K562 (cell line): ENCODE data around the gene ZSCAN25. TPM values are rescaled to one million over a fixed set of nuclear protein-coding genes. Genes with fewer than 3 reads are reported as not detected.

Experiments
- ATAC-seq: fragments of 200-7000 bp; cut with Tn5 transposase; 3 replicates; pipeline ENCODE4 v1.9.1; 2020; ENCODE audit warnings: moderate library complexity
- BruUV-seq: library from RNA; stranded (reverse); fragments of 400-500 nt; replicated peaks from 2 replicates; lab custom pipeline; 2021; lab: Mats Ljungman, UMichigan
- CTCF ChIA-PET: fragments of 300-600 bp; formaldehyde crosslinking; extraction: SDS; loops from one replicate; lab custom pipeline; 2021; ENCODE audit warnings: low intra/inter-chr PET ratio; lab: Yijun Ruan, JAX
- POLR2A ChIA-PET: fragments of 300-600, 350-650 bp; sonication (Branson Sonifier 250); formaldehyde crosslinking; extraction: SDS; loops from one replicate; lab custom pipeline; 2021; ENCODE audit warnings: antibody characterized with exemption, inconsistent platforms; lab: Yijun Ruan, JAX
- DNase-seq, 4 experiments: peaks; one replicate each; pipeline versions ENCODE4 v3.0.0 to v3.0.0-alpha.2; 2011 to 2018; ENCODE audit warnings: low spot score in 3 of 4, mixed read lengths in 3 of 4; ENCODE audit errors: extremely low read depth in 1 of 4
- FAIRE-seq: peaks from 2 replicates; lab custom pipeline; 2011; peaks lifted over from hg19 to GRCh38; lab: Jason Lieb, UNC
- H2AFZ ChIP-seq: 2 replicates; pipeline ENCODE4 v1.6.0; 2011; ENCODE audit warnings: low read depth, low read length, control low read depth, inconsistent platforms
- H3K27ac ChIP-seq: fragments of 200-600 bp; 3 replicates; pipeline ENCODE4 v1.8.0; 2011; ENCODE audit warnings: low read depth, mild to moderate bottlenecking, control low read depth, inconsistent platforms, low read length, moderate library complexity, mixed read lengths; ENCODE audit errors: extremely low read depth
- H3K27me3 ChIP-seq, 2 experiments: fragments of 300-600 bp in 1 of 2; 2 replicates in 1 of 2; 3 replicates in 1 of 2; pipeline versions ENCODE4 v1.6.0 to v1.8.0; 2011; ENCODE audit warnings: inconsistent platforms in 2 of 2, low read length in 2 of 2, mild to moderate bottlenecking in 1 of 2, mixed read lengths in 1 of 2, moderate library complexity in 1 of 2; ENCODE audit not compliant: control insufficient read depth in 2 of 2, insufficient read depth in 2 of 2
- H3K36me3 ChIP-seq: fragments of 300-600 bp; 3 replicates; pipeline ENCODE4 v1.8.0; 2011; ENCODE audit warnings: mild to moderate bottlenecking, low read length, inconsistent platforms; ENCODE audit not compliant: control insufficient read depth, insufficient read depth
- H3K4me1 ChIP-seq, 2 experiments: fragments of 200-600 bp in 1 of 2; replicated peaks in 1 of 2; 2 replicates in 1 of 2; 3 replicates in 1 of 2; pipeline versions ENCODE4 v1.5.1 to v1.8.0; 2011; ENCODE audit warnings: inconsistent platforms in 2 of 2, low read length in 2 of 2, mild to moderate bottlenecking in 1 of 2, mixed read lengths in 1 of 2, moderate library complexity in 1 of 2; ENCODE audit not compliant: control insufficient read depth in 2 of 2, insufficient read depth in 2 of 2
- H3K4me2 ChIP-seq: 2 replicates; pipeline ENCODE4 v1.6.1; 2011; ENCODE audit warnings: low read length, control low read depth, inconsistent platforms, mixed read lengths; ENCODE audit not compliant: insufficient read depth
- H3K4me3 ChIP-seq: fragments of 200-600 bp; sonication (generic), shearing (Covaris generic); 2 replicates; pipeline ENCODE4 v1.5.1; 2016; ENCODE audit warnings: control low read depth, inconsistent platforms
- H3K79me2 ChIP-seq: fragments of 200-600 bp; 3 replicates; pipeline ENCODE4 v1.8.0; 2011; ENCODE audit warnings: low read length, inconsistent platforms; ENCODE audit not compliant: control insufficient read depth, insufficient read depth
- H3K9ac ChIP-seq, 2 experiments: 2 replicates each; pipeline versions ENCODE4 v1.6.0 to v1.6.1; 2011; ENCODE audit warnings: low read depth in 2 of 2, low read length in 2 of 2, control low read depth in 1 of 2, inconsistent platforms in 1 of 2, mild to moderate bottlenecking in 1 of 2, mixed read lengths in 1 of 2; ENCODE audit not compliant: insufficient read depth in 1 of 2
- H3K9me1 ChIP-seq: one replicate; pipeline ENCODE4 v1.6.0; 2011; ENCODE audit warnings: inconsistent platforms, mild to moderate bottlenecking, low read length, moderate library complexity; ENCODE audit not compliant: control insufficient read depth, insufficient read depth
- H3K9me3 ChIP-seq: replicated peaks from 2 replicates; pipeline ENCODE4 v1.5.1; 2011; ENCODE audit warnings: low read depth, low read length, inconsistent platforms; ENCODE audit not compliant: control insufficient read depth, insufficient read depth
- H4K20me1 ChIP-seq: replicated peaks from 2 replicates; pipeline ENCODE4 v1.6.1; 2011; ENCODE audit warnings: low read length, inconsistent platforms, mixed read lengths; ENCODE audit not compliant: control insufficient read depth, insufficient read depth
- KAT7 ChIP-seq: sonication (generic); formaldehyde crosslinking; IDR thresholded peaks from 2 replicates; pipeline ENCODE4 v1.8.0; 2022; ENCODE audit warnings: missing genetic modification reagents, mild to moderate bottlenecking, borderline replicate concordance
- NKRF ChIP-seq: fragments of 450-650 bp; IDR thresholded peaks from 2 replicates; pipeline ENCODE4 v1.6.1; 2016; ENCODE audit warnings: borderline replicate concordance
- RBM15 ChIP-seq: fragments of 200-400 bp; formaldehyde crosslinking; IDR thresholded peaks from 2 replicates; pipeline ENCODE4 v1.6.1; 2018; ENCODE audit warnings: mild to moderate bottlenecking, low read length, moderate library complexity; ENCODE audit not compliant: insufficient read depth
- RUNX1 ChIP-seq: sonication (generic); IDR thresholded peaks from 2 replicates; pipeline ENCODE4 v1.6.1; 2016; ENCODE audit warnings: antibody characterized with exemption, low read depth
- SMC3 ChIP-seq: conservative IDR thresholded peaks from 2 replicates; pipeline ENCODE4 v1.6.1; 2011; ENCODE audit warnings: low read depth, low read length, improper control_type of control experiment; ENCODE audit not compliant: insufficient read depth
- ZFPM2 ChIP-seq: fragments of 250-450 bp; sonication (Bioruptor Pico); IDR thresholded peaks from 2 replicates; pipeline ENCODE4 v1.5.1; 2022; ENCODE audit warnings: mild to moderate bottlenecking
- ZNF232 ChIP-seq: sonication (generic); formaldehyde crosslinking; IDR thresholded peaks from 2 replicates; pipeline ENCODE4 v1.8.0; 2022; ENCODE audit warnings: mild to moderate bottlenecking, missing genetic modification reagents
- WGBS: fragments of 100-300 bp; shearing (Covaris generic); methylation state at CpG from one replicate; pipeline ENCODE4 v1.1.6; 2016; ENCODE audit warnings: low coverage, mixed read lengths; ENCODE audit not compliant: insufficient coverage; ENCODE audit errors: missing lambda C conversion rate; 5-methylcytosine and 5-hydroxymethylcytosine counted together
- in situ Hi-C: fragments of 300-500 bp; cut with MboI; formaldehyde crosslinking; loops from 4 replicates; pipeline ENCODE4 v1.15.0; 2018; ENCODE audit warnings: inconsistent platforms, mixed read lengths
- intact Hi-C: fragments of 100-400 bp; cut with micrococcal nuclease; formaldehyde crosslinking; loops from 2 replicates; pipeline ENCODE4 v1.14.2; 2022
- polyA plus RNA-seq, 8 experiments: library from polyadenylated mRNA; depleted of rRNA in 4 of 8; stranded (reverse) in 5 of 8; unstranded in 3 of 8; fragments of >200 nt; fragmentation: Nextera tagmentation in 2 of 8; fragmentation: Illumina TruSeq in 1 of 8; extraction: Ambion mirVana in 2 of 8; extraction: Trizol in 1 of 8; gene quantifications; 2 replicates each; pipeline versions ENCODE4 v1.2.1 to v1.2.3, GENCODE V29; 2011 to 2014; ENCODE audit warnings: inconsistent platforms in 1 of 8, missing spikeins in 1 of 8
- total RNA-seq, 7 experiments: library from RNA; depleted of rRNA in 6 of 7; stranded (reverse); fragments of >200 nt in 6 of 7; fragmentation: Illumina TruSeq in 2 of 7; extraction: Trizol in 2 of 7; gene quantifications; 2 replicates each; pipeline versions ENCODE4 v1.2.1 to v1.2.3, GENCODE V29; 2011 to 2021; ENCODE audit warnings: low replicate concordance in 1 of 7
- TF ChIP-seq, protein P1 (sequence below), 2 experiments: fragments of 450-650 bp; formaldehyde crosslinking in 1 of 2; IDR thresholded peaks; 2 replicates each; pipeline versions ENCODE4 v1.4.0 to v1.6.1; 2014 to 2020; ENCODE audit warnings: mild to moderate bottlenecking in 2 of 2, borderline replicate concordance in 1 of 2, low read depth in 1 of 2

Gene ZSCAN25
- total and polyA plus RNA-seq, 9 of the 15 experiments (the other 6 are each of a cell fraction or from before 2014, with no cell fraction given), result 0.94 to 18.4 (median 12.8) TPM

- TF ChIP-seq NKRF, result no peak
- no peak for TF ChIP-seq ZFPM2
- no peak for TF ChIP-seq KAT7
- no peak for TF ChIP-seq RUNX1
Measured at GRCh38 chr7:99642027-99642426, 25.3 kb downstream of the ZSCAN25 start (continued).

DNA sequence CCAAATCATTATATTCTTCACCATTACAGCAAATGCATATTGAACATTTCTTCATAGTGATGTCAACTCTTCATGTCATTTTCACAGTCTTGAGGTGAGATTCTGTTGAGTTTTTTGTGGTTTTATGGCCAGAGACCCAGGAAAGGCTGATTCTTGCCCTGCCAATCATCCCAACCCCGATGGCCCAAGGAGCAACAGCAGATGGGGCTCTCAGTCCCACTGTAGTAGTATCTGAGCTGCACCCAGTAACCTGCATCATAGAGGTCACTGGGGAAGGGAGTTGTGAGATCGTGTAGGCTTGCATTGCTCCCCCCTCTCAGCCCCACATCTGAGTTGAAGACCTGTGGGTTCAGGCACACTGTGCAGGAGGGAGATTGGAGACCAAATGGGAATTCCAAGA is 26.7 kb downstream of the ZSCAN25 start:
- H3K36me3 ChIP-seq, result no peaks in the 10 kb centered on the region
- in situ Hi-C loops, result no loop called here
- peaks cover 0 to 4% of the 10 kb centered on the region in 2 experiments; a peak in 1 of 5 replicates for H3K4me1 ChIP-seq
- FAIRE-seq (no peak), ATAC-seq (peak; percentile 65), DNase-seq (no peak)
- H2AFZ ChIP-seq, result no peak overlapping the region
- no peaks in the 10 kb centered on the region for H3K9me1 ChIP-seq
- no peaks in the 10 kb centered on the region for H4K20me1 ChIP-seq
- no peaks in the 10 kb centered on the region for H3K9me3 ChIP-seq
- CTCF ChIA-PET, result no interaction called here
- WGBS, result 0% methylated on average over 2 of the region's 2 CpGs
- H3K4me2 ChIP-seq, result no peak overlapping the region
- no peak overlapping the region for H3K27ac ChIP-seq
- H3K79me2 ChIP-seq, result no peaks in the 10 kb centered on the region
- POLR2A ChIA-PET, result interaction anchor here (1.4 kb wide), 1 partner anchor 12 kb away, joined by 7 read pairs; no protein-coding TSS in a partner anchor
- H3K4me3 ChIP-seq, result no peak overlapping the region
- BruUV-seq, result no TSS peak
- H3K9ac ChIP-seq, result no peak overlapping the region
- H3K27me3 ChIP-seq, result no peaks in the 10 kb centered on the region
- intact Hi-C loops, result no loop called here
- TF ChIP-seq, protein P1, sequence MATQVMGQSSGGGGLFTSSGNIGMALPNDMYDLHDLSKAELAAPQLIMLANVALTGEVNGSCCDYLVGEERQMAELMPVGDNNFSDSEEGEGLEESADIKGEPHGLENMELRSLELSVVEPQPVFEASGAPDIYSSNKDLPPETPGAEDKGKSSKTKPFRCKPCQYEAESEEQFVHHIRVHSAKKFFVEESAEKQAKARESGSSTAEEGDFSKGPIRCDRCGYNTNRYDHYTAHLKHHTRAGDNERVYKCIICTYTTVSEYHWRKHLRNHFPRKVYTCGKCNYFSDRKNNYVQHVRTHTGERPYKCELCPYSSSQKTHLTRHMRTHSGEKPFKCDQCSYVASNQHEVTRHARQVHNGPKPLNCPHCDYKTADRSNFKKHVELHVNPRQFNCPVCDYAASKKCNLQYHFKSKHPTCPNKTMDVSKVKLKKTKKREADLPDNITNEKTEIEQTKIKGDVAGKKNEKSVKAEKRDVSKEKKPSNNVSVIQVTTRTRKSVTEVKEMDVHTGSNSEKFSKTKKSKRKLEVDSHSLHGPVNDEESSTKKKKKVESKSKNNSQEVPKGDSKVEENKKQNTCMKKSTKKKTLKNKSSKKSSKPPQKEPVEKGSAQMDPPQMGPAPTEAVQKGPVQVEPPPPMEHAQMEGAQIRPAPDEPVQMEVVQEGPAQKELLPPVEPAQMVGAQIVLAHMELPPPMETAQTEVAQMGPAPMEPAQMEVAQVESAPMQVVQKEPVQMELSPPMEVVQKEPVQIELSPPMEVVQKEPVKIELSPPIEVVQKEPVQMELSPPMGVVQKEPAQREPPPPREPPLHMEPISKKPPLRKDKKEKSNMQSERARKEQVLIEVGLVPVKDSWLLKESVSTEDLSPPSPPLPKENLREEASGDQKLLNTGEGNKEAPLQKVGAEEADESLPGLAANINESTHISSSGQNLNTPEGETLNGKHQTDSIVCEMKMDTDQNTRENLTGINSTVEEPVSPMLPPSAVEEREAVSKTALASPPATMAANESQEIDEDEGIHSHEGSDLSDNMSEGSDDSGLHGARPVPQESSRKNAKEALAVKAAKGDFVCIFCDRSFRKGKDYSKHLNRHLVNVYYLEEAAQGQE (IDR thresholded peaks at IDR 0.05; ENCODE audit: borderline replicate concordance), result peak; percentile 32; the same call in 1 of the 2 replicates
- TF ChIP-seq, protein P1 (CRISPR knock-in tag; IDR thresholded peaks at IDR 0.05; ENCODE audit: low read depth), result no peak
- TF ChIP-seq RBM15, result no peak
- no peak for TF ChIP-seq ZNF232 (CRISPR knock-in tag)
- 0 out of 2 replicates have a peak, but pooled peaks have one; percentile 9 for TF ChIP-seq SMC3
